HG03159 (cell line): ENCODE measurements around the gene RAB29.

Experiments
- ATAC-seq: cut with Tn5 transposase; IDR thresholded peaks from one replicate; pipeline ENCODE4 v1.9.1; 2021; ENCODE audit warnings: mild to moderate bottlenecking, moderate library complexity; ENCODE audit not compliant: unreplicated experiment

RAB29 gene

GRCh38 chr1:205797168-205797567 lies 21.9 kb upstream of the RAB29 start:
- no peak for ATAC-seq

DNA sequence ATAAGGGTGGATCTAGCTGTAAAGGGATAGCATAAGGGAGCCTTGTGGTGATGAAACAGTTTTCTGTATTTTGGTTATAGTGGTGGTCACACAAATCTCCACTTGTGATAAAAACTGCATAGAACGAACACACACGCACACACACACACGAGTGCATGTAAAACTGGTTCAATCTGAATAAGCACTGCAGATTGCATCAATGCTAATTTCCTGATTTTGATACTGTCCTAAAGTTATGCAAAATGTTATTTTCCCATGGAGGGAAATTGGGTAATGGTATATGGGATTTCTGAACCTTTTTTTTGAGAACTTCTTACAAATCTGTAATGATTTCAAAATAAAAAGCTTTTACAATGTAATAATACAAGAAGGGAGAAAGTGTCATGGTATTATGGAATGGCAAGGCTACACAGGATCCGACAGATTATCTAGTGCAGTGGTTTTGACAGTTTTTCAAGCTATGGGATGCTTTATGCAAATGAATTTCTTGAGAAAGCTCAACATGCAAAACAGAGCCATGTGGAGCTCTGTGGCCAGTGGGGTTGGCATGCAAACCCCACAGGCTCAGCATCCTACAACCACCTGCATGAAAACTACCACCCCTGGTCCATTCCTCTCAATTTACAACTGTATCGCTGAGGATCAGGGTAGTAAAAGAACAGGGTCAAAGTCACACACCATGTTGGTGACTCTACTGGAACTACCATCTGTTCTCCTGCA lies 18.9 kb upstream of the RAB29 start:
- ATAC-seq = no peak

- no peak for ATAC-seq
Measured at GRCh38 chr1:205792961-205793673, 17.8 kb upstream of the RAB29 start.

DNA sequence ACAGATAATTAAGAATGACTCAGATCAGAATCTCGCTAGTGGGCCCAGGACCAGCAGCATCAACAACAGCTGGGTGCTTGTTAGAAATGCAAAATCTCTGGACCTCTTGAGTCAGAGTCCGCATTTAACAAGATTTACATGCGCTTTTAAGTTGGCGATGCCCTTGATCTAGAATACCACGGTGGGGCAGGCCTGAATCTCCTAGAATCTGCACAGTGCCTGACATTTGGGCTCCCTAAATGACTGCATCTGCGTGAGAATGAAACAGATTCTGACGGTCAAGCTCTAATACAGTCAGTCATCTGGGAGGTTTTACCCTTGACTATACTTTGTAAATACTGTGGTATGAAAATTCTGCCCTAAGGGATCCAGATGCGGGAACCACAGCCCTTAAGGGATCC lies 17.2 kb upstream of the RAB29 start:
- no peak for ATAC-seq

DNA sequence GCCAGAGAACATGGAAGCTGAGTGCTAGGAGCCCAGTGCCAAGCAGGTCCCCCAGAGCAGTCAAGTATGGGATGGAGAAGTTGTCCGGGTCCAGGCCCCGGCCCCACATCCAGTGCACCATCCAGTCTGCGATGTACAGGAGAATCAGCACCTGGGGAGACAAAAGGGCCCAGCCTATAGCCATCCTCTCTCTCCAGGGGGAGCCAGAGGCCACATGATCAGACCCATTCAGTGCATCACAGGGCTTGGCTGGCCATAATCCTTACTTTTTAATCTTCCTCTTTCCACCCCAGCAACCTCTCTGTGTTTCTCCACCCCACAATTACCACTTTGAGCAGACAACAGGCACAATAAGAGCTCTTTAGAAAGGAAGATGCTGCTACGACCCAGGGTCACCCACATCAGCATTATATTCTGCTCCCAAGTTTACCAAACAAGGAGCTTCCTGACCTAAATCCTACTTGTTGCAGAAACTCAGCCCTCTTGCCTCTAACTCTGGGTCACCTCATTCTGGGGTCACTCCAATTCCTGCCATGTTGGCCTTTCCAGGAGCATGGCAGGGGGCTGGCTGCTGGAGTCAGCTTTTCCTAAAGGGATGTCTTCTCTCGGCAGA lies 16.4 kb upstream of the RAB29 start:
- ATAC-seq = peak; percentile 70

GRCh38 chr1:205787287-205787916 lies 12.1 kb upstream of the RAB29 start:
- ATAC-seq = no peak

GRCh38 chr1:205786601-205787000 lies 11.3 kb upstream of the RAB29 start:
- ATAC-seq = no peak

DNA sequence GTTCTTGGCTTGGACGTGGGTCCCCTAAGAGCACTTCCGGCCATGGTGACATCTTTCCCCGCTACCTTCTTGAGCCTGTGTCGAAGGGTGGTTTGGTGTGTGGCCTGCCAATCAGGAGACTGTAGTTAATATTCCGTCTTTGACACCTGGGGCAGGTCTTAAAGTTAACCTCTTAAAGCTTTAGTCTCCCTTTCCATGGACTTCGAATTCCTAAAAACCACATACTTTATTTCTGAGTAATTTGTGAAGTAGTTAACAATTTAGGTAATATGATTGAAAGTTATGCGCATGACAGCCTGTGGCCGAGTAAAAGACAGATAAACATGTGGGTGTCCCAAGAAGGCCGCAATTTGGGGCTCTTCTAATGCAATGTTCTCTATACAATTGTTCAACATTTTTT lies 10.2 kb upstream of the RAB29 start:
- ATAC-seq = no peak

DNA sequence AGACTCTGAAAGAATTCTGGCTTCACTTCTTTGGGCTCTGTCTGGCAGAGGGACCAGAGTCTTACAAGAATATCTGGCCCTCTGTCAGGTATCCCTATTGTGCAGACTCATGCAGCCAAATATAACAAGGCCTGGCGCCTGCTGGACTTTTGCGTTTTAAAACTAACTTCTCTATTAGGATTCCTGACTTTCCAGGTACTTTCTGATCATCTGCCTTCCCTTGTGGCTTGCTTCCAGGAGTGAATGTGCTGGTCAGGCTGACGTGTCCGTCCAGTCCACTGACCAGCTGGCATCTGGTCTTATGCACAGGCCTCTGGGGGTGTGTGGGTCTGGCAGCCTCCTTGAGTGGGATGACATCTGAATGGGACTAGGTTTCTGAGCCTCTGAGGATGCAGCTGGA lies 8.6 kb upstream of the RAB29 start:
- ATAC-seq = no peak

- no peak for ATAC-seq
Measured at GRCh38 chr1:205783433-205783795, 8.1 kb upstream of the RAB29 start.

- ATAC-seq = no peak
Measured at GRCh38 chr1:205782627-205783432, 7.5 kb upstream of the RAB29 start.

DNA sequence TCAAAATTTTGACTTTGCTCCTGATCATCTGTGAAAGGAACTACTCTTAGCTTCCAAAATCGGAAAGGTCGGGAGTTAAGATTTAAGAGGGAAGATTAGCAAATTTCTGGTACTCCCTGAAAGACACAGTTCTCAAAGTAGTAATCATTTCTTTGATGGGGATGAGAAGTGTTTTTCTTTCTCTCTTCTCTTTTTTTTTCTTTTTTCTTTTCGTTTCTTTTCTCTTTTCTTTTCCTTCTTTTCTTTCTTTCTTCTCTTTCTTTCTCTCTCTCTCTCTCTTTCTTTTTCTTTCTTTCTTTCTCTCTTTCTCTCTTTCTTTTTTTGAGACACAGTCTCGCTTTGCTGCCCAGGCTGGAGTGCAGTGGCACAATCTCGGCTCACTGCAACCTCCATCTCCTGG lies 5.1 kb upstream of the RAB29 start:
- no peak for ATAC-seq

GRCh38 chr1:205777994-205778393 lies 2.7 kb upstream of the RAB29 start:
- no peak for ATAC-seq

DNA sequence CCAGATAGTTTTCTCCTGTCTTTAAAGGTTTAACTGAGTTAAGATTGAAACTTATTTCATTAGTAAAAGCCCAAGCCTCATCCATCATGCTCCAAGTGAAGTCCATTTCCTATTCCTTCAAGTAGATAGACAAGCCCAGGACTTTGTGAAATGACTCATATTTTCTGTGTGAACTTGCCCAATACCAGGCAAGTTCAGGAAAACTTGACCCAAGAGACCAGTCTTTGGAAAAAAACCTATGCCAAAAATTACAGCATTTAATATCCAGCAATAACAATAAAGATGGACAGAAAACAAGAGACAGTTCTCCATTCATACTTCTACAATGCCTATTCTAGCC lies 405 bp upstream of the RAB29 start:
- no peak for ATAC-seq

DNA sequence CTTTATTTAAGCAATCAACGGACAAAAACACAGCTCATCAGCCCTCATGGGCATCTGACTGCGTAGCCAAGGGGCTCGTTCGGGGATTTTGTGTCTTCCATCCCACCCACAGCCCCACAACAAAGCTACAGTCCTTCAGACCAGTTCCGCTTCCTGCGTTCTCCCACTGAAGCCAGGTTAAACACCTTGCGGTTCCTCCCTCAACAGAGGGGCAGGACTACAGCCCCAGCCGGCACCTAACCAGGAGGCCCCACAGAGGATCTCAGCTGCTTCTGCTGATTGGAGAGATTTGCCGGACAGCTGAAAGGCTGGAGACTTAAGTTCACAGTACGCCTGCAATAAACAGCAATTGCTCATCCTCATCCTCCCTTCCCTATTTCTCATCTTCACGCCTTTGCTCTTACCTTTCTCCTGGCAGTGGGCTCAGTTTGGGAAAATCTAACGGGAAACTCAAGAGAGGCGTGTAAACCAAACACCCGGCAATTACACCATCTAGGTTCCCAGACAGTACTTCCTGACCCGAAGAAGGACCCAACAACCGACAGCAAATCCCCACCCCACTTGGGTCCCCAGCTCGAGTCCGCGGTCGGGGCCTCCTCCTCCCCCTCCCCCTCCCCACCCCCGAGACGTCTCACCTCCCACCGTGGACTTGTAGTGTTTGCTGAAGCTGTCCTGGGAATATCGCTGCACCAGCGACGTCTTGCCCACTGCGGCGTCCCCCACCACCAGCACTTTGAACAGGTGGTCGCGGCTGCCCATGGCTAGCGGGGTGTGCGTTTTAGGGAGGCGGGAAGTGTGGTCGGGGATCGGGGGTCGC lies 876 bp downstream of the RAB29 start:
- peak; percentile 24 for ATAC-seq

DNA sequence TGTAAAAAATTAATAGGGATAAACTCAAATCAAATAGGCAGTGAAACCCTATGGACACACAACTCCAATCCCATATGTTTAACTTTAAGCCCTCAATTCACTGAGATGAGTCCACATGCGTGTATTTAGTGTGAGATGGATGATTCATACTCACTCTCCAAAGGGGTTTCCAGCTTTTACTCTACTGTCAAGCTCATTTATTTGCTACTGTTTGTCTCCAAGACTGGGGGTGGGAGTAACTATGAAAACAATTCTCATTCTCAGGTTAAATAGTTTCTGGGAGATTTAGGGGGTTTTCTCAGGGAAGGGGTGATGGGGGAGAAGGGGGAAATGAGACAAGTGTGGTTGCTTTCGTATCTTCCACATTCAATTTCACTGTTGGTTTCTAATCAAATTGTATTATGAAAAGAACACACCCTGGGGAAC lies 2.7 kb downstream of the RAB29 start:
- ATAC-seq = no peak

DNA sequence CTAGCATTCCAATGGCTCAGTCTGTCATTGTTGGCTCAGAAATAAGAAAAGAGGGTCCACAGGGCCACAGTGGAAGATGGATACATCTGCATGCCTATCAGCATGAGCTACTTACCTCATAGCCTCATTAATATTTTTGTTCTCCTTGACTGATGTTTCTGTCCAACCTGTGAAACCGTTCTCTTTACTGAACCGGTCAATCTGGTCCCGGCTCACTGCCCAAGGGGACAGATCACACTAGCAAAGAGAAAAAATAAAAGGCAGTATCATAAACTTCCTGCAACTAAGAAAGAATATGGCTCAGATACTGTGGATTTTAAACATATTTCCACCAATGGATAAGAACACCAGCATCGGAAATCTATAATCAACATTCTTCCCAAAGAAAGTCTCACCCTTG lies 4.7 kb downstream of the RAB29 start:
- ATAC-seq = no peak

DNA sequence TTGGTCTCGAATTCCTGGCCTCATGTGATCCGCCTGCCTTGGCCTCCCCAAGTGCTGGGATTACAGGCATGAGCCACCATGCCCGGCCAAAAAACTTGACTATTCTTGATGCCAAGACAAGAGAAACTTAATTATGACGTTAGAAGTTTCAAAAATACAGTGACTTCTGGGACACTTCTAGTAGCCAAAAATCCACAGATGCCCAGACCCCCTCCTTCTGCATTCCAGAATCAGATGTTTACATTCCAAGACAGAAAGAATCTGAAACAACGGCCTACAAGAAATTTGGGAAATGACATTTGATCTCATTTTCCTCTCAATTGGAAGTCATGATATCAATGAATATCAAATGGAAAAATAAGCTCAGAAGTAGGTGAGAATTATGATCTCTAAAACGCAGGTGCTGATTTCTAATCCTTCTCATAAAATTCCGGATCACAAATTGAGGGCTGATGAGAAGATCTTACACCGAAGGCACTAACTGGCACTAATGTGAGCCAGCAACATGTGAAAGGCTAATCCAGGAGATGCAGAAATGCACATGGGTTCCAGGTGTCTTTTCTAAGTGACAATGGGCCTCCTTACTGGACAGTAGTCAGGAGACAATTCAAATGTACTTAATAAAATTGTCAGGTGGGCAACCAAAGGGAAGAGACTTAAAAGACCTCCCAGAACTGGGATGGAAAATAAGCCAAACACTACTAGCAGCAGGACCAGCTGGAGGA lies 5.5 kb downstream of the RAB29 start:
- ATAC-seq = no peak

GRCh38 chr1:205767248-205767647 lies 8.0 kb downstream of the RAB29 start:
- ATAC-seq = no peak

GRCh38 chr1:205766570-205766969 lies 8.7 kb downstream of the RAB29 start:
- ATAC-seq = no peak
